Forelimb muscle (tissue), 1 donor: Measurements from ENCODE around the gene TYW5. TPM values are rescaled to one million over a fixed set of nuclear protein-coding genes. Genes with fewer than 3 reads are reported as not detected.

Source experiments
- DNase-seq: peaks from one replicate; pipeline ENCODE4 v3.0.0-alpha.2; 2013; ENCODE audit warnings: low read depth
- polyA plus RNA-seq: library from polyadenylated mRNA; unstranded; fragments of 120-200 nt; gene quantifications from one replicate; pipeline ENCODE4 v1.2.1, GENCODE V29; 2013; ENCODE audit not compliant: insufficient read length

TYW5 gene
- polyA plus RNA-seq, 1 donor = 8.6 TPM

GRCh38 chr2:199975273-199975895 is 20.1 kb upstream of the TYW5 start:
- DNase-seq = no peak

GRCh38 chr2:199973703-199974102 is 18.4 kb upstream of the TYW5 start:
- no peak for DNase-seq

- DNase-seq = no peak
Observed at GRCh38 chr2:199972088-199972626, 16.9 kb upstream of the TYW5 start.

GRCh38 chr2:199968126-199968525 is 12.8 kb upstream of the TYW5 start:
- no peak for DNase-seq

- no peak for DNase-seq
Observed at GRCh38 chr2:199966976-199967375, 11.7 kb upstream of the TYW5 start.

- no peak for DNase-seq
Observed at GRCh38 chr2:199966405-199966804, 11.1 kb upstream of the TYW5 start.

GRCh38 chr2:199962203-199962602 is 6.9 kb upstream of the TYW5 start:
- DNase-seq = no peak

- no peak for DNase-seq
Observed at GRCh38 chr2:199958014-199958413, 2.7 kb upstream of the TYW5 start.

- DNase-seq = no peak
Observed at GRCh38 chr2:199956062-199956380, 730 bp upstream of the TYW5 start.

- no peak for DNase-seq
Observed at GRCh38 chr2:199955007-199955338, 318 bp downstream of the TYW5 start.

GRCh38 chr2:199951023-199951422 is 4.3 kb downstream of the TYW5 start:
- no peak for DNase-seq

- no peak for DNase-seq
Observed at GRCh38 chr2:199950396-199950795, 4.9 kb downstream of the TYW5 start.

- DNase-seq = no peak
Observed at GRCh38 chr2:199946836-199947235, 8.5 kb downstream of the TYW5 start.

- no peak for DNase-seq
Observed at GRCh38 chr2:199946196-199946595, 9.1 kb downstream of the TYW5 start.

- DNase-seq = no peak
Observed at GRCh38 chr2:199943373-199943772, 11.9 kb downstream of the TYW5 start.

GRCh38 chr2:199940373-199940772 is 14.9 kb downstream of the TYW5 start:
- no peak for DNase-seq

GRCh38 chr2:199936554-199936953 is 18.7 kb downstream of the TYW5 start:
- no peak for DNase-seq

GRCh38 chr2:199933466-199933865 is 21.8 kb downstream of the TYW5 start:
- DNase-seq = no peak

- DNase-seq = no peak
Observed at GRCh38 chr2:199932312-199932855, 22.9 kb downstream of the TYW5 start.

- DNase-seq = no peak
Observed at GRCh38 chr2:199929262-199929661, 26.0 kb downstream of the TYW5 start.

GRCh38 chr2:199928626-199929025 is 26.7 kb downstream of the TYW5 start:
- no peak for DNase-seq

- DNase-seq = no peak
Observed at GRCh38 chr2:199928226-199928625, 27.1 kb downstream of the TYW5 start.

- no peak for DNase-seq
Observed at GRCh38 chr2:199926806-199927205, 28.5 kb downstream of the TYW5 start.

- DNase-seq = no peak
Observed at GRCh38 chr2:199923924-199924323, 31.4 kb downstream of the TYW5 start.
